Chondrocyte (in vitro differentiated cells): ENCODE measurements around the gene POU2F1. TPM values are rescaled to one million over a fixed set of nuclear protein-coding genes. Genes with fewer than 3 reads are reported as not detected.

ENCODE experiments used
- DNase-seq: peaks from one replicate; pipeline ENCODE4 v3.0.0; 2021; ENCODE audit warnings: mixed read lengths, low spot score
- H3K27ac Mint-ChIP-seq: one replicate; pipeline ENCODE4 v1.8.0; 2021; ENCODE audit warnings: mild to moderate bottlenecking, moderate library complexity, mixed read lengths; ENCODE audit not compliant: unreplicated experiment
- H3K27me3 Mint-ChIP-seq: 2 replicates; pipeline ENCODE4 v1.8.0; 2021; ENCODE audit warnings: low read depth, mixed read lengths
- H3K36me3 Mint-ChIP-seq: 2 replicates; pipeline ENCODE4 v1.8.0; 2021; ENCODE audit warnings: low read depth, mixed read lengths
- H3K4me1 Mint-ChIP-seq: 2 replicates; pipeline ENCODE4 v1.8.0; 2021; ENCODE audit warnings: low read depth, mild to moderate bottlenecking, mixed read lengths
- H3K4me3 Mint-ChIP-seq: one replicate; pipeline ENCODE4 v1.8.0; 2021; ENCODE audit warnings: mild to moderate bottlenecking, moderate library complexity, mixed read lengths; ENCODE audit not compliant: unreplicated experiment
- H3K9me3 Mint-ChIP-seq: 2 replicates; pipeline ENCODE4 v1.8.0; 2021; ENCODE audit warnings: low read depth, mixed read lengths
- total RNA-seq: library from RNA; stranded (reverse); gene quantifications from 3 replicates; pipeline ENCODE4 v1.2.1, GENCODE V29; 2021
- TF ChIP-seq, protein P1 (sequence below): fragments of 200-600 bp; sonication (generic); IDR thresholded peaks from 2 replicates; pipeline ENCODE4 v1.5.0; 2021; ENCODE audit warnings: antibody characterized with exemption, mild to moderate bottlenecking, moderate library complexity

Gene POU2F1
- total RNA-seq, 1 donor from 2014 or later, result 13.2 TPM

DNA sequence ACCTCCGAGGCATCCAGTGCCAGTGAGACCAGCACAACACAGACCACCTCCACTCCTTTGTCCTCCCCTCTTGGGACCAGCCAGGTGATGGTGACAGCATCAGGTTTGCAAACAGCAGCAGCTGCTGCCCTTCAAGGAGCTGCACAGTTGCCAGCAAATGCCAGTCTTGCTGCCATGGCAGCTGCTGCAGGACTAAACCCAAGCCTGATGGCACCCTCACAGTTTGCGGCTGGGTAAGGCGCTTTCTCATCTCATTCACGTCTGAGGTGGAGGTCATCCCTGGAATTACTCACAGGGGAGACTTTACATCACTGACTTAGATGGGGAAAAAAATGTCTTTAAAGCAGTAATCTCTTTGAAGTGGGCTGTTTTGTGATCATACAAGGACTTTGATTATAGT is 191.4 kb downstream of the POU2F1 start:
- TF ChIP-seq, protein P1, sequence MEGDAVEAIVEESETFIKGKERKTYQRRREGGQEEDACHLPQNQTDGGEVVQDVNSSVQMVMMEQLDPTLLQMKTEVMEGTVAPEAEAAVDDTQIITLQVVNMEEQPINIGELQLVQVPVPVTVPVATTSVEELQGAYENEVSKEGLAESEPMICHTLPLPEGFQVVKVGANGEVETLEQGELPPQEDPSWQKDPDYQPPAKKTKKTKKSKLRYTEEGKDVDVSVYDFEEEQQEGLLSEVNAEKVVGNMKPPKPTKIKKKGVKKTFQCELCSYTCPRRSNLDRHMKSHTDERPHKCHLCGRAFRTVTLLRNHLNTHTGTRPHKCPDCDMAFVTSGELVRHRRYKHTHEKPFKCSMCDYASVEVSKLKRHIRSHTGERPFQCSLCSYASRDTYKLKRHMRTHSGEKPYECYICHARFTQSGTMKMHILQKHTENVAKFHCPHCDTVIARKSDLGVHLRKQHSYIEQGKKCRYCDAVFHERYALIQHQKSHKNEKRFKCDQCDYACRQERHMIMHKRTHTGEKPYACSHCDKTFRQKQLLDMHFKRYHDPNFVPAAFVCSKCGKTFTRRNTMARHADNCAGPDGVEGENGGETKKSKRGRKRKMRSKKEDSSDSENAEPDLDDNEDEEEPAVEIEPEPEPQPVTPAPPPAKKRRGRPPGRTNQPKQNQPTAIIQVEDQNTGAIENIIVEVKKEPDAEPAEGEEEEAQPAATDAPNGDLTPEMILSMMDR, result no peak
- H3K27ac Mint-ChIP-seq, result no peak overlapping the region
- H3K27me3 Mint-ChIP-seq, result no peaks in the 10 kb centered on the region
- peaks cover 32% of the 10 kb centered on the region for H3K36me3 Mint-ChIP-seq
- H3K4me3 Mint-ChIP-seq, result no peak overlapping the region
- no peaks in the 10 kb centered on the region for H3K9me3 Mint-ChIP-seq
- no peak for DNase-seq
- H3K4me1 Mint-ChIP-seq, result no peaks in the 10 kb centered on the region

DNA sequence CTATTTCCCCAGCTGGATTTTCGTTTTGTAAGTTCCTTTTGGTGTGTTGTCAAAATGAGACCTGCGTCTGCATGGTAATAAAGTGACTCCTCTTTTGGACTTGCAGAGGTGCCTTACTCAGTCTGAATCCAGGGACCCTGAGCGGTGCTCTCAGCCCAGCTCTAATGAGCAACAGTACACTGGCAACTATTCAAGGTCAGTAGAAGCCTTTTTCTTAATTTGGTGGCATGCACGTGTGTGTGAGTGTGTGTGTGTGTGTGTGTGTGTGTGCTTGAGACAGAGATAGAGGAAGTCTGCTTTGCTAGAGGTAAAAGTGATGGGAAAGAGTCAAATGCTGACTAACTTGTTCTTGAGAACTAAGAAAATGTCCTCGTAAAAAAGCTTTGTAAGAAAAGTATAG is 192.2 kb downstream of the POU2F1 start:
- peaks cover 34% of the 10 kb centered on the region for H3K36me3 Mint-ChIP-seq
- no peak for DNase-seq
- TF ChIP-seq, protein P1, result no peak
- H3K4me1 Mint-ChIP-seq, result no peaks in the 10 kb centered on the region
- no peaks in the 10 kb centered on the region for H3K27me3 Mint-ChIP-seq
- H3K27ac Mint-ChIP-seq, result no peak overlapping the region
- no peaks in the 10 kb centered on the region for H3K9me3 Mint-ChIP-seq
- H3K4me3 Mint-ChIP-seq, result no peak overlapping the region

DNA sequence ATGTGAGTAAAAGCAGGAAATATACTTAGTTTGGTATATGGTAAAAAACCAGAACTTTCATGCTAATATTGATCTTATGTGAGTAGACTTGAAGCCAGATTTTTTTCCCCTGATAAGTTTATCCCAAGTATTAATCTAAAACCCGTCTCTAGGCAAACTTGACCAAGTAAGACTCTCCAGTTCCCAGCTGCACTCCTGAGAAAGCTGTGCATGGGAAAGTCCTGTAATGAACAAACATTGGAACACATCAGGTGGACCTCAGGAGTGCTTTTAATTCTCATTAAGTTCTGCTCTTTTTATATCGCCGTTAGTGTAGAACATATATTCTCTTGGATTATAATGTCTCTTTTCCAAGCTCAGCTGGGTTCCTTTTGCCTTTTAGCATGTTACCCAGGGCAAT is 192.6 kb downstream of the POU2F1 start:
- no peak overlapping the region for H3K27ac Mint-ChIP-seq
- H3K9me3 Mint-ChIP-seq, result no peaks in the 10 kb centered on the region
- no peaks in the 10 kb centered on the region for H3K4me1 Mint-ChIP-seq
- no peak overlapping the region for H3K4me3 Mint-ChIP-seq
- no peak for DNase-seq
- peaks cover 34% of the 10 kb centered on the region for H3K36me3 Mint-ChIP-seq
- TF ChIP-seq, protein P1, result no peak
- H3K27me3 Mint-ChIP-seq, result no peaks in the 10 kb centered on the region

DNA sequence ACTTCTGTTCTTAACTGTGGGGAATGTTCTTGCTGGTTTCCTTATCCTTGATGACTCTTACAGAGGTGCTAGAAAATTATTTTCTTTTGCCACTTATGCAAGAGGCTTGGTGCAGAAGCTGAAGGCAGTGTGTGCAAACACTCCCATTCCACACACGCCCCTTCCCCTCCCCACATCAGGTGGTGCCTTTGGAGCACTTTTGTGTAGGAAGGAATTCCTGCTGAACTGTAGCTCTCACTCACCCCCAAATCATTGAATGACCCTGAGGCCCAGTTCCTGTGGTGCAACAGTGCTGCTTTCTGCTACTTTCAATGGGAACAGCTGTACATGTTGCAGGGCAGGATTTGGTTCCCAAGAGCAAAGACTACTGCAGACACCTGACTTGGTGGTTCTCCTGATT is 195.8 kb downstream of the POU2F1 start:
- Mint-ChIP-seq H3K9me3 (no peaks in the 10 kb centered on the region), H3K36me3 (peaks cover 31% of the 10 kb centered on the region), H3K27me3 (no peaks in the 10 kb centered on the region), H3K27ac (no peak overlapping the region), H3K4me3 (no peak overlapping the region), H3K4me1 (no peaks in the 10 kb centered on the region)
- TF ChIP-seq, protein P1, result no peak
- DNase-seq, result no peak

DNA sequence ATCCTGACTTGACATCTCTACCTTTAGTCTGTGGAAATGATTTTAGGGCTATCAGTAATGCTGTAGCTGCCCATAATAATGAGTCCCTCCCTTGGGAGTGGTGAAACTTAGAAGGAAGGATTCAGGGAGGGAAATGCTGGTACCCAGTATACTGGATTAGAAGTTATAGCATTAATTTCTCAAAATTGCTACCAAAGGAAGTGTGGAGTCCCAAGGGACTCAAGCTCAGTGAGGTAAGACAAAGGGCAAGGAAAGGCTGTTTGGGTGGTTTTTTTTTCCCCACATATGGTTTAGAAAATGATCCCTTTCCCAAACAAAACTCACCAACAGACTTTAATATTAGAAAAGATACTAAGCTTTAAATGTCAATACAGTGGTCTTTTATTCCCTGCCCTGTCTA is 197.7 kb downstream of the POU2F1 start:
- no peaks in the 10 kb centered on the region for H3K4me1 Mint-ChIP-seq
- H3K9me3 Mint-ChIP-seq, result no peaks in the 10 kb centered on the region
- H3K27me3 Mint-ChIP-seq, result no peaks in the 10 kb centered on the region
- H3K27ac Mint-ChIP-seq, result no peak overlapping the region
- DNase-seq, result no peak
- TF ChIP-seq, protein P1, result no peak
- H3K4me3 Mint-ChIP-seq, result no peak overlapping the region
- peaks cover 19% of the 10 kb centered on the region for H3K36me3 Mint-ChIP-seq
